GM12864 (cell line): Measurements from ENCODE around the gene EVPL.

Source experiments
- DNase-seq: peaks from one replicate; pipeline ENCODE4 v3.0.0-alpha.2; 2011; ENCODE audit warnings: low read depth
- H3K4me3 ChIP-seq: 2 replicates; pipeline ENCODE4 v1.5.1; 2011; ENCODE audit warnings: mild to moderate bottlenecking, low read depth, low read length, control low read depth
- TF ChIP-seq, protein P1 (sequence below): IDR thresholded peaks from 2 replicates; pipeline ENCODE4 v1.5.1; 2011; ENCODE audit warnings: low read depth, mild to moderate bottlenecking, moderate library complexity, low read length, control low read depth, inconsistent platforms; ENCODE audit errors: missing control alignments

Gene EVPL

DNA sequence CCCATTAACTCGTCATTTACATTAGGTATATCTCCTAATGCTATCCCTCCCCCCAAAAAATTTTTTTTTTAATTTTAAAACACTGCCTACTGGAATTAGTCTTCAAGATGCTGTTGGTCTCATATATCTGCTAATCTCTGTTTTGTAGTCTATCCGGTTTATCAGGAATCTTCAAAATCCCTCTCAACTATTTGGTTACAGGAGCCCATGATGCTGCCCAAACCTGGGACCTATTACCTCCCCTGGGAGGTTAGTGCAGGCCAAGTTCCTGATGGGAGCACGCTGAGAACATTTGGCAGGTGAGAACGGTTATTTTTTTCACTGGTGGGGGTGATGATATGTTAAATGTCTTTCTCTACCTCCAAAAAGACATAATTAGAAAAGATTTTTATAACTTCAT is 41.1 kb downstream of the EVPL start:
- H3K4me3 ChIP-seq, result no peak overlapping the region
- TF ChIP-seq, protein P1, sequence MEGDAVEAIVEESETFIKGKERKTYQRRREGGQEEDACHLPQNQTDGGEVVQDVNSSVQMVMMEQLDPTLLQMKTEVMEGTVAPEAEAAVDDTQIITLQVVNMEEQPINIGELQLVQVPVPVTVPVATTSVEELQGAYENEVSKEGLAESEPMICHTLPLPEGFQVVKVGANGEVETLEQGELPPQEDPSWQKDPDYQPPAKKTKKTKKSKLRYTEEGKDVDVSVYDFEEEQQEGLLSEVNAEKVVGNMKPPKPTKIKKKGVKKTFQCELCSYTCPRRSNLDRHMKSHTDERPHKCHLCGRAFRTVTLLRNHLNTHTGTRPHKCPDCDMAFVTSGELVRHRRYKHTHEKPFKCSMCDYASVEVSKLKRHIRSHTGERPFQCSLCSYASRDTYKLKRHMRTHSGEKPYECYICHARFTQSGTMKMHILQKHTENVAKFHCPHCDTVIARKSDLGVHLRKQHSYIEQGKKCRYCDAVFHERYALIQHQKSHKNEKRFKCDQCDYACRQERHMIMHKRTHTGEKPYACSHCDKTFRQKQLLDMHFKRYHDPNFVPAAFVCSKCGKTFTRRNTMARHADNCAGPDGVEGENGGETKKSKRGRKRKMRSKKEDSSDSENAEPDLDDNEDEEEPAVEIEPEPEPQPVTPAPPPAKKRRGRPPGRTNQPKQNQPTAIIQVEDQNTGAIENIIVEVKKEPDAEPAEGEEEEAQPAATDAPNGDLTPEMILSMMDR, result no peak
- no peak for DNase-seq

DNA sequence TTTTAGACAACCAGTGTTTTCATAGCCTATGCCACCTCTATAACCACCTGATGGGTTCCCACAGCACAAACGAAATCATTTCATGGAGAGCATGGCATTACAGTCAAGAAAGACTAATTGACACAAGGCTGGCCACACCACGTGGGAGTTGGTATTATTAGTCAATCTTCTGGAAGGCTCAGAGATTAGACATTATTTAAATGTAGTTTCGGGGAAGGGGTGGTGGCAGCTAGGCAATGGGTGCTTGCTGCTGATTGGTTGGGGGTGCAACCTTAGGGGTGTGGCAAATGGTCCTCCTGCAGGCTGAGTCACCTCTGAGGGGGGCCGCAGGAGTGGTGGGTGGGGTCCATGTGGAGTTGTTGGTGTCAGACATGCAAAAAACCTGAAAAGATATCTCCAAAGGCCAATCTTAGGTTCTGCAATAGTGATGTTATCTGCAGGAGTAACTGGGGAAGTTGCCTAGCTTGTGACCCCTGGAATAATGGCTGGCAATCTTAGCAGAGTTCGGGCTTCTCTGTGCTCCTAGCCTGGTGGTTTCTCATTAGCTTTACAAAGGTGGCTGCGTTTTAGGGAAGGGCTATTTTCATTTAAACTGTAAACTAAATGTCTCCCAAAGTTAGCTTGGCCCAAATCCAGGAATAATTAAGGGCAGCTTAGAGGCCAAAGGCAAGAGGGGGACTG is 43.5 kb downstream of the EVPL start:
- no peak for DNase-seq
- TF ChIP-seq, protein P1, result no peak
- H3K4me3 ChIP-seq, result no peak overlapping the region

DNA sequence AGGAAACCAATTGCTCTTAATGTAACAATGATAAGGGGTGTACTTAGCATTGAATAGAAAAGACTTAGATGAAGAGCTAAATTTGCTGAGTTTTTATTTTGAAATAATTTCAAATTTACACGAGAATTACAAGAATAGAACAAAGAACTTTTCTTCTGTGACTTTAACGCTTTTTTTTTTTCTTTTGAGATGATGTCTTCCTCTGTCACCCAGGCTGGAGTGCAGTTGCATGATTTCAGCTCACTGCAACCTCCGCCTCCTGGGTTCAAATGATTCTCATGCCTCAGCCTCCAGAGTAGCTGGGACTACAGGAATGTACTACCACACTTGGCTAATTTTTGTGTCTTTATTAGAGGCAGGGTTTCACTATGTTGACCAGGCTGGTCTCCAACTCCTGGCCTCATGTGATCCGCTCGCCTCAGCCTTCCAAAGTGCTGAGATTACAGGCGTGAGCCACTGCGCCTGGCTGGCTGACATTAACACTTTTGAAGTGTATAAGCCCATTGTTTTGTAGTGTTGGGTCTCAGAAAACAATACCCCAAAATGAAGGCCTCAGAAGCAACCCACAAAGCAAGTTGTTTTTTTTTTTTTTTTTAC is 46.0 kb downstream of the EVPL start:
- TF ChIP-seq, protein P1, result no peak
- DNase-seq, result no peak

DNA sequence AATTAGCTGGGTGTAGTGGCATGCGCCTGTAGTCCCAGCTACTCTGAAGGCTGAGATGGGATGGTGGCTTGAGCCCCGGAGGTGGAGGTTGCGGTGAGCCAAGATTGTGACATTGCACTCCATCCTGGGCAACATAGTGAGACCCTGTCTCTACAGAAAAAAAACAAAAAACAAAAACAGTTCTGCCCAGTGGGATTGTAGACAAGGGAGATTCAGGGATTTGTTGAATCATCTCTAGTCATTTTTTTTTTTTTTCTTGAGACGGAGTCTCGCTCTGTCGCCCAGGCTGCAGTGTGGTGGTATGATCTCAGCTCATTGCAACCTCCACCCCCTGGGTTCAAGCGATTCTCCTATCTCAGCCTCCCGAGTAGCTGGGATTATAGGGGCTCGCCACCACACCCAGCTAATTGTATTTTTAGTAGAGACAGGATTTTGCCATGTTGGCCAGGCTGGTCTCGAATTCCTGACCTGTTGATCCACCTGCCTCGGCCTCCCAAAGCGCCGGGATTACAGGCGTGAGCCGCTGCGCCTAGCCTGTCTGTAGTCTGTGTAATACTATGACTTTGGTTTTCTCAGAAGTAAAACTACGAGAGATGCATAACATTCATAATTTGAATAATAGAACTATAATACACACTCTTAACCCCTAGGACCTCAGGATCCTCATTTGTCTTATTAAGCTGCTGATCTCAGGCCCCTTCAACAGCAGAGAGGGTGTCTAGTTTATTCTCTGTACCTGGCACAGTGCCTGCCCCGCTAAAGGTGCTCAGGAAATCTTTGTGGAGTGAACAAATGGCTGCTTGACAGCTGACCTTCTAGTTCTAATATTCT is 46.7 kb downstream of the EVPL start:
- no peak for DNase-seq
- peak overlapping the region; percentile 93 for H3K4me3 ChIP-seq
- TF ChIP-seq, protein P1, result no peak

More for the DNA sequence above, 46.0 kb downstream of the EVPL start:
- H3K4me3 ChIP-seq, result no peak overlapping the region

DNA sequence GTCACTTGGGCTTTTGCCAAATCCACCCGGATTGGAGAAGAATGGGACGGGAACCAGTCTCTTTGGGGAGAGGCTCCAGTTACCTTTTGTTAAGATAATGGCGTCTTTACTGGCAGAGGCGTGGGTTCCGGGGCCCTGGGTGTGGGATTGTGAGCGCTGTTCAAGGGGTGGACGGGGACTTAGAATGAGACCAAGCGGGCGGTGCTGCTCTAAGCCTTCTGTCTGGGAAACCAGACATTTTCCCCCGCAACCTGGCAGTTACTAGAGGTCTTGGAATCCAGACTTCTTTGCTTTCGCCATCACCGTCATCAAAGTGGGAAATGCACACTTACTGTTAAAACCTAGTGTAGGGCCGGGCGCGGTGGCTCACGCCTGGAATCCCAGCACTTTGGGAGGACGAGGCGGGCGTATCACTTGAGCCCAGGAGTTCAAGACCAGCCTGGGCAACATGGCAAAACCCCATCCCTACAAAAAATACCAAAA is 47.4 kb downstream of the EVPL start:
- DNase-seq, result no peak
- H3K4me3 ChIP-seq, result peak overlapping the region; percentile 93
- TF ChIP-seq, protein P1, result no peak

DNA sequence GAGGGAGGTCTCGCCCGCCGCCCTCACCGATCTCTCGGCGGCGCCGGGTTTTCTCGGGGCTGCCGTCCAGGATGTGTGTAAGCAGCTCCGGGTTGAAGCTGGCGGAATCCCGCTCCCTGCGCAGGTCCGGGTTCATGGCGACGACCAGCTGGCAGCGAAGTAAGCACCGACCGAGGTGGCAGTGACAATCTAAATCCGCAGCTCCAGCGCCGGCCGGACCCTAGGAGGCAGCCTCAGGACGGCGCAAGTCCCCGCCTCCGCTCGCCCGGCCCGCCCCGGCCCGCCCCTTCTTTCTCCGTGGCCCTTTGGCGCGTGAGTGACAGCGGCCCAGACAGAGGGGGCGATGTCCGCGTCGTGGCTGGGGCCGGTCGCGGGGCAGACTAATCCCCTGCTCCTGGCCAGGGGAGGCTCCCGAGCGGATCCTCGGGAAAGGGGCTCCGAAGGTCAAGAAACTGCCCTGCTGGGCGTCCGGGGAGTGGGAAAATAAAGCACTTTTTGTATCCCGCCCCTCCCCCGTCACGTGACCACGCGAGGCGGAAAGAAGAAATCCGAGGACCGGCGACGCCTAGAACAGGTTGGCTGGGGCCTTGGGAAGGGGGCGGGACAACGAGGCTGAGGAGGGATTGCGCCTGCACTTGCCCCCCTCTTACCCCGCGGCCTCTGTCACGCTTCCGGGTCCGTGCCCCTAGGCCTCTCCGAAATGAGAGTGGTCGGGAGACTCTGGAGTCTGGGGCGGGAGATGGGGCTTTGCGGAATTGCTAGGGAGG is 48.0 kb downstream of the EVPL start, which contains the start of the genes ACOX1 and TEN1:
ACOX1 (minus strand) TSS at position 229 of the 767 bp plus-strand sequence; CDS start at position 136, 93 bp downstream.
TEN1 (plus strand) TSS at position 303 of the 767 bp plus-strand sequence. CDS start 6,953 bp downstream, outside the sequence.
- H3K4me3 ChIP-seq, result peak within 1 kb of the TSS; percentile 93
- TF ChIP-seq, protein P1, result peak; percentile 5
- peak; percentile 91 for DNase-seq
